Measurements from ENCODE around the gene POLR3E. TPM values are rescaled to one million over a fixed set of nuclear protein-coding genes. Genes with fewer than 3 reads are reported as not detected.

Gene POLR3E
- total RNA-seq, 2 experiments from 2014 or later: 74.5 to 107 TPM

DNA sequence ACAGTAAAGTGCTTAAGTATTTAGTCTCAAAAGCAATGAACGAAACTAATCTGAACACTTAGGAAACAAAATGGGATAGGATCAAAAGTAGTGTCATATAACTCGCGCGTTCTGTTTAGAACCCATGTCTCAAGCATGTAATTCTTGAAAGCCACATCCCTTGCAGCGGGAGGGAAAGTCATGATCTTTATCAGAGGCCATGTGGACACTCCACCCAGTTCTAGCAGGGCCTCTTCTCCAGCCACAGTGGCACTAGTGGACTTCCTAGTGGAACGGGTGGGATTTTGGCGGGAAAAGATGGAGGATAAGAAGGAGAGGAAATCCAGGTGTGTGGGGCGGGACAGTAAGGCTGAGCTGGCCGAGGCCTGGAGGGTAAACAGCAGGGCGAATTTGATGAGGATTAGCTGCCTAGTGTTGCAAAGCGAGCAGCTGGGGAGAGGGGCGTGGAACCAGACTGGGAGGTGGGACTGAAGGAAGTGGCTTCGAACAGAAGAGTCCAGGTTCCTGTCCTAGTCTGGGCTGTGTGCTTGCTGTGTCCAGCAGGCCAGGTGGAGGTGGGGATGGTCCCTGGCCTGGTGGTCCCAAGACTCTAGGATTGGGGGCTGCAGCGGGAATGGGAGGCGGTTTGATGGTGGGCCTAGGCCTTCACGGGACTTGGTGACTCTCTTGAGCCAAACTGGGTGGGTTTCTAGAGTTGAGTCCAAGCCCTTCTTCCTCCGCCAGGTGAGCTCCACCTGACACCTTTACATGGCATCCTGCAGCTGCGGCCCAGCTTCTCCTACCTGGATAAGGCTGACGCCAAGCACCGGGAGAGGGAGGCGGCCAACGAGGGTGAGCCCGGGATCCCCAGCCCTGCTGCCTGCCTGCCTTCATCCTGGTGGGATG is 15.9 kb downstream of the POLR3E start:
- Histone ChIP-seq H2AFZ (ENCODE audit: low read length) (no peak overlapping the region), H3K79me2 (ENCODE audit: insufficient read depth, low read depth, low read length) (no peaks in the 10 kb centered on the region), H3K9me2 (ENCODE audit: insufficient read depth, low read length) (no peaks in the 10 kb centered on the region), H3K27ac (ENCODE audit: low read depth, low read length, poor library complexity, severe bottlenecking) (no peak overlapping the region), H4K20me1 (ENCODE audit: insufficient read depth, low read length) (no peaks in the 10 kb centered on the region), H3K36me3 (ENCODE audit: insufficient read depth, low read length) (peaks cover 94% of the 10 kb centered on the region), H3K4me2 (ENCODE audit: low read length) (no peak overlapping the region), H3K4me3 (ENCODE audit: low read depth, low read length, poor library complexity, severe bottlenecking) (no peak overlapping the region), H3K9me3 (ENCODE audit: low read length) (no peaks in the 10 kb centered on the region), H3K4me1 (ENCODE audit: insufficient read depth, low read length, poor library complexity, severe bottlenecking) (no peaks in the 10 kb centered on the region)
- POLR2A ChIA-PET: no interaction called here
- intact Hi-C loops (cut with micrococcal nuclease; ENCODE audit: unreplicated experiment): no loop called here
- TF ChIP-seq EZH2phosphoT487 (IDR thresholded peaks at IDR 0.05; ENCODE audit: borderline replicate concordance, low read depth, low read length): no peak
- TF ChIP-seq, protein P1, sequence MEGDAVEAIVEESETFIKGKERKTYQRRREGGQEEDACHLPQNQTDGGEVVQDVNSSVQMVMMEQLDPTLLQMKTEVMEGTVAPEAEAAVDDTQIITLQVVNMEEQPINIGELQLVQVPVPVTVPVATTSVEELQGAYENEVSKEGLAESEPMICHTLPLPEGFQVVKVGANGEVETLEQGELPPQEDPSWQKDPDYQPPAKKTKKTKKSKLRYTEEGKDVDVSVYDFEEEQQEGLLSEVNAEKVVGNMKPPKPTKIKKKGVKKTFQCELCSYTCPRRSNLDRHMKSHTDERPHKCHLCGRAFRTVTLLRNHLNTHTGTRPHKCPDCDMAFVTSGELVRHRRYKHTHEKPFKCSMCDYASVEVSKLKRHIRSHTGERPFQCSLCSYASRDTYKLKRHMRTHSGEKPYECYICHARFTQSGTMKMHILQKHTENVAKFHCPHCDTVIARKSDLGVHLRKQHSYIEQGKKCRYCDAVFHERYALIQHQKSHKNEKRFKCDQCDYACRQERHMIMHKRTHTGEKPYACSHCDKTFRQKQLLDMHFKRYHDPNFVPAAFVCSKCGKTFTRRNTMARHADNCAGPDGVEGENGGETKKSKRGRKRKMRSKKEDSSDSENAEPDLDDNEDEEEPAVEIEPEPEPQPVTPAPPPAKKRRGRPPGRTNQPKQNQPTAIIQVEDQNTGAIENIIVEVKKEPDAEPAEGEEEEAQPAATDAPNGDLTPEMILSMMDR (conservative IDR thresholded peaks at IDR 0.05; ENCODE audit: low read length): no peak
- no TSS peak for BruUV-seq (replicated peaks)
- DNase-seq (ENCODE audit: low spot score): no peak
- CTCF ChIA-PET (ENCODE audit: unreplicated experiment): no interaction called here

DNA sequence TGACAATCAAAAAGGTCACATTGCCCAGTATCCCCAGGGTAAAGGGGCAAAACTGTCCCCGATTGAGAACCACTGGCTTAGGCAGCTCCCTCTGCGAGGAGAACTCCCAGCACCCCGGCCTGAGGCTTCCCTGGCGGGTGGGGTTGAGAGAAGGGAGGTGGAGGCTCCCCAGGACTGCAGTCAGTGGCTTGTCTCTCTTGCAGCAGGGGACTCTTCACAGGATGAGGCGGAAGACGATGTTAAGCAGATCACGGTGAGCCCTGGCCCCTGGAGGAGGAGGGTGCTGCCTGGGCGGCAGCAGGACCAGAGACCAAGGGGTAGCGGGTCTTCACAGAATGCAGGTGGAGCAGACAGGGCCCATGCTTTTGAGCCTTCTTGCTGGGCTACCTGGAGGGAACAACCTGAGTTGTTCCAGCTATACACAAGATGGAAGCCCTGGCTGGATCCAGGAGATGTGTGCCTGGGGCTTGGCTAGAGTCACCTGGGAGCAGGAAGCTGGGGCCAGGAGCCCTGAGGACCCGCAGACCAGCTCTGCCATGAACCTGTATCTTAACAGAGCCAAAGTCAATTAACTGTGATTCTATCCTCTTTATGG is 16.8 kb downstream of the POLR3E start:
- no TSS peak for BruUV-seq (replicated peaks)
- ChIA-PET POLR2A (no interaction called here), CTCF (ENCODE audit: unreplicated experiment) (no interaction called here)
- H3K36me3 ChIP-seq (ENCODE audit: insufficient read depth, low read length): peaks cover 94% of the 10 kb centered on the region
- no peaks in the 10 kb centered on the region for H3K79me2 ChIP-seq (ENCODE audit: insufficient read depth, low read depth, low read length)
- H3K4me2 ChIP-seq (ENCODE audit: low read length): no peak overlapping the region
- H3K27ac ChIP-seq (ENCODE audit: low read depth, low read length, poor library complexity, severe bottlenecking): no peak overlapping the region
- no peaks in the 10 kb centered on the region for H3K9me2 ChIP-seq (ENCODE audit: insufficient read depth, low read length)
- no peak overlapping the region for H2AFZ ChIP-seq (ENCODE audit: low read length)
- no peaks in the 10 kb centered on the region for H4K20me1 ChIP-seq (ENCODE audit: insufficient read depth, low read length)
- TF ChIP-seq, protein P1 (conservative IDR thresholded peaks at IDR 0.05; ENCODE audit: low read length): no peak
- TF ChIP-seq EZH2phosphoT487 (IDR thresholded peaks at IDR 0.05; ENCODE audit: borderline replicate concordance, low read depth, low read length): no peak
- intact Hi-C loops (cut with micrococcal nuclease; ENCODE audit: unreplicated experiment): no loop called here
- no peak overlapping the region for H3K4me3 ChIP-seq (ENCODE audit: low read depth, low read length, poor library complexity, severe bottlenecking)
- no peaks in the 10 kb centered on the region for H3K9me3 ChIP-seq (ENCODE audit: low read length)
- DNase-seq (ENCODE audit: low spot score): no peak
- no peaks in the 10 kb centered on the region for H3K4me1 ChIP-seq (ENCODE audit: insufficient read depth, low read length, poor library complexity, severe bottlenecking)

All from OCI-LY7 (cell line).